K562 (cell line): Measurements from ENCODE around the gene SHFL. TPM values are rescaled to one million over a fixed set of nuclear protein-coding genes. Genes with fewer than 3 reads are reported as not detected.

Experiments
- ATAC-seq: fragments of 200-7000 bp; cut with Tn5 transposase; 3 replicates; pipeline ENCODE4 v1.9.1; 2020; ENCODE audit warnings: moderate library complexity
- BruUV-seq: library from RNA; stranded (reverse); fragments of 400-500 nt; replicated peaks from 2 replicates; lab custom pipeline; 2021; lab: Mats Ljungman, UMichigan
- CTCF ChIA-PET: fragments of 300-600 bp; formaldehyde crosslinking; extraction: SDS; loops from one replicate; lab custom pipeline; 2021; ENCODE audit warnings: low intra/inter-chr PET ratio; lab: Yijun Ruan, JAX
- POLR2A ChIA-PET: fragments of 300-600, 350-650 bp; sonication (Branson Sonifier 250); formaldehyde crosslinking; extraction: SDS; loops from one replicate; lab custom pipeline; 2021; ENCODE audit warnings: antibody characterized with exemption, inconsistent platforms; lab: Yijun Ruan, JAX
- DNase-seq, 4 experiments: peaks; one replicate each; pipeline versions ENCODE4 v3.0.0 to v3.0.0-alpha.2; 2011 to 2018; ENCODE audit warnings: low spot score in 3 of 4, mixed read lengths in 3 of 4; ENCODE audit errors: extremely low read depth in 1 of 4
- FAIRE-seq: peaks from 2 replicates; lab custom pipeline; 2011; peaks lifted over from hg19 to GRCh38; lab: Jason Lieb, UNC
- H2AFZ ChIP-seq: 2 replicates; pipeline ENCODE4 v1.6.0; 2011; ENCODE audit warnings: low read depth, low read length, control low read depth, inconsistent platforms
- H3K27ac ChIP-seq: fragments of 200-600 bp; 3 replicates; pipeline ENCODE4 v1.8.0; 2011; ENCODE audit warnings: low read depth, mild to moderate bottlenecking, control low read depth, inconsistent platforms, low read length, moderate library complexity, mixed read lengths; ENCODE audit errors: extremely low read depth
- H3K27me3 ChIP-seq, 2 experiments: fragments of 300-600 bp in 1 of 2; 2 replicates in 1 of 2; 3 replicates in 1 of 2; pipeline versions ENCODE4 v1.6.0 to v1.8.0; 2011; ENCODE audit warnings: inconsistent platforms in 2 of 2, low read length in 2 of 2, mild to moderate bottlenecking in 1 of 2, mixed read lengths in 1 of 2, moderate library complexity in 1 of 2; ENCODE audit not compliant: control insufficient read depth in 2 of 2, insufficient read depth in 2 of 2
- H3K36me3 ChIP-seq: fragments of 300-600 bp; 3 replicates; pipeline ENCODE4 v1.8.0; 2011; ENCODE audit warnings: mild to moderate bottlenecking, low read length, inconsistent platforms; ENCODE audit not compliant: control insufficient read depth, insufficient read depth
- H3K4me1 ChIP-seq, 2 experiments: fragments of 200-600 bp in 1 of 2; replicated peaks in 1 of 2; 2 replicates in 1 of 2; 3 replicates in 1 of 2; pipeline versions ENCODE4 v1.5.1 to v1.8.0; 2011; ENCODE audit warnings: inconsistent platforms in 2 of 2, low read length in 2 of 2, mild to moderate bottlenecking in 1 of 2, mixed read lengths in 1 of 2, moderate library complexity in 1 of 2; ENCODE audit not compliant: control insufficient read depth in 2 of 2, insufficient read depth in 2 of 2
- H3K4me2 ChIP-seq: 2 replicates; pipeline ENCODE4 v1.6.1; 2011; ENCODE audit warnings: low read length, control low read depth, inconsistent platforms, mixed read lengths; ENCODE audit not compliant: insufficient read depth
- H3K4me3 ChIP-seq: fragments of 200-600 bp; sonication (generic), shearing (Covaris generic); 2 replicates; pipeline ENCODE4 v1.5.1; 2016; ENCODE audit warnings: control low read depth, inconsistent platforms
- H3K79me2 ChIP-seq: fragments of 200-600 bp; 3 replicates; pipeline ENCODE4 v1.8.0; 2011; ENCODE audit warnings: low read length, inconsistent platforms; ENCODE audit not compliant: control insufficient read depth, insufficient read depth
- H3K9ac ChIP-seq, 2 experiments: 2 replicates each; pipeline versions ENCODE4 v1.6.0 to v1.6.1; 2011; ENCODE audit warnings: low read depth in 2 of 2, low read length in 2 of 2, control low read depth in 1 of 2, inconsistent platforms in 1 of 2, mild to moderate bottlenecking in 1 of 2, mixed read lengths in 1 of 2; ENCODE audit not compliant: insufficient read depth in 1 of 2
- H3K9me1 ChIP-seq: one replicate; pipeline ENCODE4 v1.6.0; 2011; ENCODE audit warnings: inconsistent platforms, mild to moderate bottlenecking, low read length, moderate library complexity; ENCODE audit not compliant: control insufficient read depth, insufficient read depth
- H3K9me3 ChIP-seq: replicated peaks from 2 replicates; pipeline ENCODE4 v1.5.1; 2011; ENCODE audit warnings: low read depth, low read length, inconsistent platforms; ENCODE audit not compliant: control insufficient read depth, insufficient read depth
- H4K20me1 ChIP-seq: replicated peaks from 2 replicates; pipeline ENCODE4 v1.6.1; 2011; ENCODE audit warnings: low read length, inconsistent platforms, mixed read lengths; ENCODE audit not compliant: control insufficient read depth, insufficient read depth
- ATF3 ChIP-seq, 2 experiments: fragments of 450-650 bp in 1 of 2; sonication (generic) in 1 of 2; formaldehyde crosslinking in 1 of 2; IDR thresholded peaks in 1 of 2; conservative IDR thresholded peaks in 1 of 2; 2 replicates each; pipeline versions ENCODE4 v1.6.1 to v1.8.1; 2016 to 2023; ENCODE audit warnings: mild to moderate bottlenecking in 2 of 2, moderate library complexity in 2 of 2, inconsistent platforms in 1 of 2, missing genetic modification reagents in 1 of 2
- CHD2 ChIP-seq: IDR thresholded peaks from 2 replicates; pipeline ENCODE4 v1.6.1; 2011; ENCODE audit warnings: low read depth, low read length
- CREB1 ChIP-seq, 2 experiments: sonication (generic) in 1 of 2; formaldehyde crosslinking in 1 of 2; IDR thresholded peaks; 2 replicates each; pipeline versions ENCODE4 v1.6.1 to v1.8.0; 2012 to 2022; ENCODE audit warnings: inconsistent platforms in 1 of 2, mild to moderate bottlenecking in 1 of 2, missing genetic modification reagents in 1 of 2, moderate library complexity in 1 of 2
- HNRNPUL1 ChIP-seq: fragments of 200-400 bp; formaldehyde crosslinking; IDR thresholded peaks from 2 replicates; pipeline ENCODE4 v1.6.1; 2017; ENCODE audit warnings: low read length
- MED1 ChIP-seq: sonication (generic); formaldehyde crosslinking; IDR thresholded peaks from 2 replicates; pipeline ENCODE4 v1.8.1; 2023; ENCODE audit warnings: missing genetic modification reagents, borderline replicate concordance
- NR3C1 ChIP-seq: sonication (generic); formaldehyde crosslinking; IDR thresholded peaks from 2 replicates; pipeline ENCODE4 v1.8.1; 2022; ENCODE audit warnings: missing genetic modification reagents
- ZNF318 ChIP-seq, 2 experiments: fragments of 450-650 bp; IDR thresholded peaks; 2 replicates each; pipeline ENCODE4 v1.6.1; 2016; ENCODE audit warnings: mild to moderate bottlenecking in 2 of 2, borderline replicate concordance in 1 of 2, low read depth in 1 of 2, moderate library complexity in 1 of 2
- WGBS: fragments of 100-300 bp; shearing (Covaris generic); methylation state at CpG from one replicate; pipeline ENCODE4 v1.1.6; 2016; ENCODE audit warnings: low coverage, mixed read lengths; ENCODE audit not compliant: insufficient coverage; ENCODE audit errors: missing lambda C conversion rate; 5-methylcytosine and 5-hydroxymethylcytosine counted together
- in situ Hi-C: fragments of 300-500 bp; cut with MboI; formaldehyde crosslinking; loops from 4 replicates; pipeline ENCODE4 v1.15.0; 2018; ENCODE audit warnings: inconsistent platforms, mixed read lengths
- intact Hi-C: fragments of 100-400 bp; cut with micrococcal nuclease; formaldehyde crosslinking; loops from 2 replicates; pipeline ENCODE4 v1.14.2; 2022
- polyA plus RNA-seq, 8 experiments: library from polyadenylated mRNA; depleted of rRNA in 4 of 8; stranded (reverse) in 5 of 8; unstranded in 3 of 8; fragments of >200 nt; fragmentation: Nextera tagmentation in 2 of 8; fragmentation: Illumina TruSeq in 1 of 8; extraction: Ambion mirVana in 2 of 8; extraction: Trizol in 1 of 8; gene quantifications; 2 replicates each; pipeline versions ENCODE4 v1.2.1 to v1.2.3, GENCODE V29; 2011 to 2014; ENCODE audit warnings: inconsistent platforms in 1 of 8, missing spikeins in 1 of 8
- total RNA-seq, 7 experiments: library from RNA; depleted of rRNA in 6 of 7; stranded (reverse); fragments of >200 nt in 6 of 7; fragmentation: Illumina TruSeq in 2 of 7; extraction: Trizol in 2 of 7; gene quantifications; 2 replicates each; pipeline versions ENCODE4 v1.2.1 to v1.2.3, GENCODE V29; 2011 to 2021; ENCODE audit warnings: low replicate concordance in 1 of 7

SHFL gene
- total and polyA plus RNA-seq, 9 of the 15 experiments (the other 6 are each of a cell fraction or from before 2014, with no cell fraction given): 1.5 to 25.7 (median 13.0) TPM

GRCh38 chr19:10113964-10114650, 28.0 kb downstream of the SHFL start (continued):
- peak; percentile 3; the same call in 1 of the 2 replicates for TF ChIP-seq CREB1 (IDR thresholded peaks at IDR 0.05)
- no peak for TF ChIP-seq CREB1 (CRISPR knock-in tag; IDR thresholded peaks at IDR 0.05)
- TF ChIP-seq MED1 (CRISPR knock-in tag): no peak

- H3K4me3 ChIP-seq: no peak overlapping the region
- H3K9me3 ChIP-seq: no peaks in the 10 kb centered on the region
- peaks cover 15% of the 10 kb centered on the region for H3K79me2 ChIP-seq
- H3K27ac ChIP-seq: no peak overlapping the region
- no peak overlapping the region for H3K4me2 ChIP-seq
- no TSS peak for BruUV-seq
- WGBS: 80% methylated on average over 12 of the region's 26 CpGs
- ChIA-PET POLR2A (interaction anchor here (0.6 to 5.8 kb wide), 8 partner anchors 7 to 361 kb away, joined by 3 to 49 read pairs (median 4); partner anchors contain the start of gene PPAN), CTCF (interaction anchor here (0.5 kb wide), 1 partner anchor 58 kb away, joined by 3 read pairs; no protein-coding TSS in a partner anchor)
- no peak overlapping the region for H2AFZ ChIP-seq
- ATAC-seq (peak; percentile 4), FAIRE-seq (no peak), DNase-seq (peak in 2 of 4 experiments; percentile 33)
- peaks cover 5% of the 10 kb centered on the region; the same call in 1 of the 2 replicates for H4K20me1 ChIP-seq
- no peaks in the 10 kb centered on the region for H3K9me1 ChIP-seq
- peaks cover 63% of the 10 kb centered on the region; the same call in 2 of the 3 replicates for H3K36me3 ChIP-seq
- peak overlapping the region in 1 of 2 experiments; percentile 50; a peak in 1 of 4 replicates for H3K9ac ChIP-seq
- H3K4me1 ChIP-seq: peaks cover 3 to 91% of the 10 kb centered on the region in 2 experiments; a peak in 3 of 5 replicates
- intact Hi-C loops: loop anchor here (5.0 kb wide), 1 partner anchor 183 kb away; no protein-coding TSS in a partner anchor
- in situ Hi-C loops: no loop called here
- no peaks in the 10 kb centered on the region for H3K27me3 ChIP-seq
- TF ChIP-seq ATF3 (IDR thresholded peaks at IDR 0.05): no peak
- TF ChIP-seq ATF3 (CRISPR knock-in tag; conservative IDR thresholded peaks at IDR 0.05): no peak
- TF ChIP-seq ZNF318 (IDR thresholded peaks at IDR 0.05; ENCODE audit: borderline replicate concordance in 1 of 2, low read depth in 1 of 2): no peak
- TF ChIP-seq HNRNPUL1: peak; percentile 19; the same call in 1 of the 2 replicates
- peak; percentile 7; the same call in 1 of the 2 replicates for TF ChIP-seq CHD2
- 0 out of 2 replicates have a peak, but pooled peaks have one; percentile 42 for TF ChIP-seq NR3C1 (CRISPR knock-in tag)
These were observed 28.7 kb downstream of the SHFL start for GRCh38 chr19:10114651-10115391.
